GM12878 (cell line): ENCODE results near the gene YIF1A. TPM values are rescaled to one million over a fixed set of nuclear protein-coding genes. Genes with fewer than 3 reads are reported as not detected.

Experiments used
- ATAC-seq: fragments of 200-7000 bp; cut with Tn5 transposase; 3 replicates; pipeline ENCODE4 v1.9.1; 2020; ENCODE audit warnings: mild to moderate bottlenecking, moderate library complexity
- BruUV-seq: library from RNA; stranded (reverse); fragments of 400-500 nt; replicated peaks from 2 replicates; lab custom pipeline; 2021; lab: Mats Ljungman, UMichigan
- CTCF ChIA-PET: fragments of 300-600 bp; sonication (Branson Sonifier 250); formaldehyde crosslinking; extraction: SDS; loops from one replicate; lab custom pipeline; 2021; ENCODE audit warnings: inconsistent platforms; lab: Yijun Ruan, JAX
- POLR2A ChIA-PET: fragments of 350-600 bp; formaldehyde crosslinking; extraction: SDS; loops from one replicate; lab custom pipeline; 2021; ENCODE audit warnings: inconsistent platforms; lab: Charles Lee
- RAD21 ChIA-PET: fragments of 300-600 bp; sonication (Branson Sonifier 250); formaldehyde crosslinking; loops from one replicate; lab custom pipeline; 2023; ENCODE audit warnings: antibody characterized with exemption; ENCODE audit not compliant: unreplicated experiment; lab: Charles Lee
- SMC1A ChIA-PET: fragments of 300-600 bp; sonication (Branson Sonifier 250); formaldehyde crosslinking; loops from one replicate; lab custom pipeline; 2023; ENCODE audit not compliant: unreplicated experiment, uncharacterized antibody; lab: Charles Lee
- DNase-seq: peaks from one replicate; pipeline ENCODE4 v3.0.0-alpha.2; 2011; ENCODE audit warnings: low read depth, low spot score
- FAIRE-seq: peaks from 3 replicates; lab custom pipeline; 2011; peaks lifted over from hg19 to GRCh38; lab: Jason Lieb, UNC
- H2AFZ ChIP-seq: 2 replicates; pipeline ENCODE4 v1.6.0; 2011; ENCODE audit warnings: low read depth, low read length, control low read depth; ENCODE audit not compliant: control insufficient read depth
- H3K27ac ChIP-seq: 2 replicates; pipeline ENCODE4 v1.5.1; 2011; ENCODE audit warnings: control low read depth; ENCODE audit not compliant: control insufficient read depth, insufficient read depth
- H3K27me3 ChIP-seq, 2 experiments: replicated peaks in 1 of 2; 2 replicates each; pipeline versions ENCODE4 v1.6.0 to v1.6.1; 2011; ENCODE audit warnings: low read length in 1 of 2; ENCODE audit not compliant: control insufficient read depth in 2 of 2, insufficient read depth in 2 of 2
- H3K36me3 ChIP-seq, 2 experiments: 2 replicates each; pipeline ENCODE4 v1.5.1; 2011; ENCODE audit warnings: low read length in 1 of 2; ENCODE audit not compliant: control insufficient read depth in 2 of 2, insufficient read depth in 2 of 2
- H3K4me1 ChIP-seq: 2 replicates; pipeline ENCODE4 v1.6.1; 2011; ENCODE audit warnings: mild to moderate bottlenecking, low read length, moderate library complexity, mixed read lengths; ENCODE audit not compliant: control insufficient read depth, insufficient read depth
- H3K4me2 ChIP-seq: 2 replicates; pipeline ENCODE4 v1.6.0; 2011; ENCODE audit warnings: control low read depth; ENCODE audit not compliant: control insufficient read depth, insufficient read depth
- H3K4me3 ChIP-seq: fragments of 200-600 bp; sonication (generic); 2 replicates; pipeline ENCODE4 v1.5.1; 2016
- H3K79me2 ChIP-seq: 2 replicates; pipeline ENCODE4 v1.6.0; 2011; ENCODE audit warnings: low read length; ENCODE audit not compliant: control insufficient read depth, insufficient read depth
- H3K9ac ChIP-seq: 2 replicates; pipeline ENCODE4 v1.8.0; 2011; ENCODE audit warnings: low read length, control low read depth, mixed read lengths; ENCODE audit not compliant: control insufficient read depth, insufficient read depth
- H3K9me3 ChIP-seq: replicated peaks from 3 replicates; pipeline ENCODE4 v1.5.1; 2011; ENCODE audit warnings: mild to moderate bottlenecking, low read length; ENCODE audit not compliant: control insufficient read depth, insufficient read depth
- H4K20me1 ChIP-seq: 2 replicates; pipeline ENCODE4 v1.6.0; 2011; ENCODE audit not compliant: control insufficient read depth, insufficient read depth
- EGR1 ChIP-seq, 2 experiments: IDR thresholded peaks; 1 replicate in 1 of 2; 2 replicates in 1 of 2; pipeline ENCODE4 v1.6.1; 2011 to 2012; ENCODE audit warnings: low read depth in 2 of 2, low read length in 2 of 2, borderline replicate concordance in 1 of 2, mild to moderate bottlenecking in 1 of 2, moderate library complexity in 1 of 2
- ESRRA ChIP-seq: IDR thresholded peaks from 2 replicates; pipeline ENCODE4 v1.6.1; 2012; ENCODE audit warnings: mild to moderate bottlenecking, low read length, improper control_type of control experiment
- NRF1 ChIP-seq: conservative IDR thresholded peaks from 2 replicates; pipeline ENCODE4 v1.6.1; 2011; ENCODE audit warnings: mild to moderate bottlenecking, low read depth, low read length, improper control_type of control experiment
- POLR2A ChIP-seq: IDR thresholded peaks from 2 replicates; pipeline ENCODE4 v1.6.1; 2011; ENCODE audit warnings: low read depth, mild to moderate bottlenecking, low read length
- ZNF207 ChIP-seq: fragments of 450-650 bp; IDR thresholded peaks from 2 replicates; pipeline ENCODE4 v1.6.1; 2014; ENCODE audit warnings: antibody characterized with exemption, mild to moderate bottlenecking, borderline replicate concordance
- WGBS: methylation state at CpG from one replicate; pipeline ENCODE4 v1.1.6; 2016; ENCODE audit warnings: low lambda C conversion rate; ENCODE audit not compliant: insufficient replicate concordance, insufficient coverage; ENCODE audit errors: missing lambda C conversion rate; 5-methylcytosine and 5-hydroxymethylcytosine counted together
- in situ Hi-C: fragments of 300-500 bp; cut with MboI; formaldehyde crosslinking; loops from 9 replicates; pipeline ENCODE4 v1.14.3; 2018; ENCODE audit warnings: mixed read lengths
- intact Hi-C: fragments of 100-400 bp; cut with micrococcal nuclease; formaldehyde crosslinking; loops from one replicate; pipeline ENCODE4 v1.14.2; 2022; ENCODE audit not compliant: unreplicated experiment
- polyA plus RNA-seq, 11 experiments: library from polyadenylated mRNA; depleted of rRNA in 4 of 11; unstranded in 6 of 11; stranded (reverse) in 5 of 11; fragments of >200 nt; fragmentation: Nextera tagmentation in 4 of 11; fragmentation: Illumina TruSeq in 1 of 11; extraction: Ambion mirVana in 4 of 11; extraction: Trizol in 1 of 11; gene quantifications; 1 replicate in 1 of 11; 2 replicates in 10 of 11; pipeline versions ENCODE4 v1.2.1 to v1.2.3, GENCODE V29; 2011 to 2016; ENCODE audit warnings: inconsistent platforms in 2 of 11, missing spikeins in 2 of 11, low read depth in 1 of 11
- total RNA-seq, 4 experiments: library from RNA; depleted of rRNA in 3 of 4; stranded (reverse); fragments of >200 nt in 3 of 4; fragmentation: Illumina TruSeq in 1 of 4; extraction: Trizol in 1 of 4; gene quantifications; 2 replicates each; pipeline versions ENCODE4 v1.2.1 to v1.2.3, GENCODE V29; 2013 to 2021

Gene YIF1A
- total and polyA plus RNA-seq, 10 of the 15 experiments (the other 5 are each of a cell fraction or from before 2014, with no cell fraction given): 6.6 to 128 (median 71.7) TPM

DNA sequence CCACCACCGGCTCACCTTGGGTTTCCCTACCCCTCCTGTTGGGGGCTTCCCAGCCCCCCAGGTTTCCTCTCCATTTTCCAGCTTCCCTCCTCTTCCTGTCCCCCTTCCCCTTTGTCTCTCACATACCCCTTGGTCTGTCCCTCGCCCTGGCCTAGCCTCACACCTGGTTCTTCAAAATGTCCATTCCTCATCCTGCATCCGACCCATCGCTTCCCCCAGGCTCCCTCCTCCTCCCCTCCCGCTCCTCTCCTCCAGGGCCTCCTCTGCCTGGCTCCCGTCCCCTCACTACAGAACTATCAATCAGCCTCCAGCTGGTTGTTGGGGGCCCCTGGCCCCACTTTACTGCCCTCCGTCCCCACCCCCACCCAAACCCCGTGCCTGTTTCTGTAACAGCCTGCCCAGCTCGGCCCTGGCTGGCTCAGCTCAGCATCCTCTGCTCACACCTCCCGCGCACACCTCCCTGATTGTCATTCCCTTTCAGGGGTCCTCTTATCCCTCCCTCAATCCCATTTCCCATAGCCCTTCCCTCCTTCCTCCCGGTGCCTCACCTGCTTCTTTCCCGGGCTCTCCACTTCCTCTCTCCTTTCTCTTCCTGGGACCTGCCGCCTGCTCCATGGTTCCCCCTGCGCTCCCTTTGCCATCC, 9.7 kb downstream of the YIF1A start:
- TF ChIP-seq NRF1 (no peak), POLR2A (peak; percentile 55)
- ChIA-PET CTCF (interaction anchor here (1.2 to 1.7 kb wide), 2 partner anchors 9 to 57 kb away, joined by 3 to 7 read pairs; partner anchors contain the start of gene YIF1A), SMC1A (no interaction called here), RAD21 (interaction anchor here (1.0 kb wide), 1 partner anchor 24 kb away, joined by 4 read pairs; no protein-coding TSS in a partner anchor), POLR2A (interaction anchor here (0.6 to 2.0 kb wide), 2 partner anchors 10 to 223 kb away, joined by 3 to 7 read pairs; partner anchors contain the start of gene YIF1A)
- DNase-seq (no peak), ATAC-seq (no peak), FAIRE-seq (no peak)
- Histone ChIP-seq H3K79me2 (no peaks in the 10 kb centered on the region), H3K4me2 (no peak overlapping the region), H3K4me3 (no peak overlapping the region), H3K4me1 (peaks cover 12% of the 10 kb centered on the region), H2AFZ (no peak overlapping the region), H3K27ac (no peak overlapping the region), H3K36me3 (peaks cover 5 to 16% of the 10 kb centered on the region in 2 experiments), H4K20me1 (no peaks in the 10 kb centered on the region; the same call in 1 of the 2 replicates), H3K27me3 (no peaks in the 10 kb centered on the region), H3K9ac (no peak overlapping the region), H3K9me3 (no peaks in the 10 kb centered on the region)
- 78% methylated on average over 11 of the region's 15 CpGs for WGBS
- in situ Hi-C loops (no loop called here), intact Hi-C loops (no loop called here)
- BruUV-seq: no TSS peak

- ChIA-PET POLR2A (interaction anchor here (0.6 kb wide), 1 partner anchor 222 kb away, joined by 3 read pairs; no protein-coding TSS in a partner anchor), SMC1A (no interaction called here), CTCF (no interaction called here), RAD21 (no interaction called here)
- intact Hi-C loops (no loop called here), in situ Hi-C loops (no loop called here)
- WGBS: 14% methylated on average over 26 of the region's 45 CpGs
- Histone ChIP-seq H3K9me3 (no peaks in the 10 kb centered on the region), H3K79me2 (no peaks in the 10 kb centered on the region), H2AFZ (no peak overlapping the region), H3K4me1 (peaks cover 12% of the 10 kb centered on the region), H3K4me2 (peak overlapping the region; percentile 48; the same call in 1 of the 2 replicates), H3K9ac (no peak overlapping the region), H3K4me3 (no peak overlapping the region), H4K20me1 (no peaks in the 10 kb centered on the region; the same call in 1 of the 2 replicates), H3K27ac (no peak overlapping the region), H3K27me3 (no peaks in the 10 kb centered on the region), H3K36me3 (peaks cover 7 to 17% of the 10 kb centered on the region in 2 experiments)
- no TSS peak for BruUV-seq
- DNase-seq (no peak), ATAC-seq (no peak), FAIRE-seq (no peak)
- TF ChIP-seq EGR1 (IDR thresholded peaks at IDR 0.05; ENCODE audit: borderline replicate concordance in 1 of 2, low read depth in 2 of 2, low read length in 2 of 2) (peak in 1 of 2 experiments; percentile 57; a peak in 1 of 3 replicates), ESRRA (no peak), ZNF207 (no peak)
Measured at GRCh38 chr11:66278363-66279091, 10.4 kb downstream of the YIF1A start.
